ENCODE measurements around the gene SORCS3. TPM values are rescaled to one million over a fixed set of nuclear protein-coding genes. Genes with fewer than 3 reads are reported as not detected.

Gene SORCS3
- total RNA-seq, 1 experiment from 2014 or later, result 0.18 TPM

DNA sequence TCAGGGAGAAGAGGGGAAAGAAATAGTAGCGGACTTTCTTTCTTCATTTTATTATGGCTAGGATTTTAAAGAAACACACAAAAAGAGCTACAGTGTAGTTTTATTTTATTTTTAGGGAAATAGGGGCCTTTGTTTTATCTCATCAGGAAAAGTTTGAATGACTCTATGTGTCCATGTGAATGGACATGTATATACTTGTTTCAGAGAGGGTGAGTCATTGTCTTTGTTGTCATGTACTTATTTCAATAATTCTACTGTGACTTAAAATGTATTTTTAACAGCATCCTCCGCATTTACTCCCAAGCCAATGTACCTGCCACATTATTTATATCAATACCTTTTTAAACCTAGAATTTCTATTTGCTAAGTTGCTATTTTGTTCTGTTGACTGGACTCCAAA, 569.5 kb downstream of the SORCS3 start:
- ChIA-PET POLR2A (no interaction called here), CTCF (no interaction called here)
- H3K4me1 Mint-ChIP-seq (ENCODE audit: low read depth, unreplicated experiment), result no peaks in the 10 kb centered on the region
- TF ChIP-seq, protein P1, sequence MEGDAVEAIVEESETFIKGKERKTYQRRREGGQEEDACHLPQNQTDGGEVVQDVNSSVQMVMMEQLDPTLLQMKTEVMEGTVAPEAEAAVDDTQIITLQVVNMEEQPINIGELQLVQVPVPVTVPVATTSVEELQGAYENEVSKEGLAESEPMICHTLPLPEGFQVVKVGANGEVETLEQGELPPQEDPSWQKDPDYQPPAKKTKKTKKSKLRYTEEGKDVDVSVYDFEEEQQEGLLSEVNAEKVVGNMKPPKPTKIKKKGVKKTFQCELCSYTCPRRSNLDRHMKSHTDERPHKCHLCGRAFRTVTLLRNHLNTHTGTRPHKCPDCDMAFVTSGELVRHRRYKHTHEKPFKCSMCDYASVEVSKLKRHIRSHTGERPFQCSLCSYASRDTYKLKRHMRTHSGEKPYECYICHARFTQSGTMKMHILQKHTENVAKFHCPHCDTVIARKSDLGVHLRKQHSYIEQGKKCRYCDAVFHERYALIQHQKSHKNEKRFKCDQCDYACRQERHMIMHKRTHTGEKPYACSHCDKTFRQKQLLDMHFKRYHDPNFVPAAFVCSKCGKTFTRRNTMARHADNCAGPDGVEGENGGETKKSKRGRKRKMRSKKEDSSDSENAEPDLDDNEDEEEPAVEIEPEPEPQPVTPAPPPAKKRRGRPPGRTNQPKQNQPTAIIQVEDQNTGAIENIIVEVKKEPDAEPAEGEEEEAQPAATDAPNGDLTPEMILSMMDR (IDR thresholded peaks at IDR 0.05; ENCODE audit: insufficient read depth in 1 of 2, low read depth in 1 of 2, low read length in 1 of 2, severe bottlenecking in 1 of 2, unreplicated experiment in 1 of 2), result no peak
- intact Hi-C loops (cut with micrococcal nuclease; ENCODE audit: unreplicated experiment), result no loop called here
- Histone ChIP-seq H3K4me3 (ENCODE audit: low read depth, low read length) (no peak overlapping the region), H3K27me3 (replicated peaks; ENCODE audit: control insufficient read depth, insufficient read depth, low read length) (no peaks in the 10 kb centered on the region), H3K4me1 (no peaks in the 10 kb centered on the region), H3K9me3 (no peaks in the 10 kb centered on the region), H3K36me3 (ENCODE audit: control insufficient read depth, insufficient read depth, low read length) (no peaks in the 10 kb centered on the region)
- no peak overlapping the region for H3K4me3 Mint-ChIP-seq (ENCODE audit: unreplicated experiment)
- DNase-seq, result no peak
- H3K9me3 Mint-ChIP-seq (ENCODE audit: unreplicated experiment), result no peaks in the 10 kb centered on the region
- no peaks in the 10 kb centered on the region for H3K27me3 Mint-ChIP-seq (ENCODE audit: insufficient read depth, unreplicated experiment)
- no peak overlapping the region for H3K27ac Mint-ChIP-seq (ENCODE audit: unreplicated experiment)
- H3K36me3 Mint-ChIP-seq (ENCODE audit: insufficient read depth, unreplicated experiment), result no peaks in the 10 kb centered on the region
- BruUV-seq (replicated peaks), result no TSS peak

DNA sequence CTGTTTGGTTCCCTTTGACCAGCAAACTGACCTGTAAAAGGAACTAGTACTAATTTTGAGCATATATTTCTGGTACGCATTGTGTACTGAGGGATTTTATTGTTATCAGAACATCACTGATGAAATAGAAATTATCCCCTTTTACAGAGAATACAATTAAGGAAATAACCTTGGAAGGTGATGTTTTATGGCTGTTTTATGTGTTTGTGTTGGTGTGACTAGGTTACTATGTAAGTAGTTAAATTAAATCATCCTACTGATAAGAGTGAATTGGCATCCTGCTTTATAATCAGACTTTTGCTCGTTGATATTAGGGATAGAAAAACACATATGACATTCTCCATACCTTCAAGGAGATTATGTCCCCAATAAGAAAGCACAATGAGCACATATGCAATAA, 596.6 kb downstream of the SORCS3 start:
- Mint-ChIP-seq H3K4me1 (ENCODE audit: low read depth, unreplicated experiment) (no peaks in the 10 kb centered on the region), H3K4me3 (ENCODE audit: unreplicated experiment) (no peak overlapping the region), H3K27ac (ENCODE audit: unreplicated experiment) (no peak overlapping the region), H3K9me3 (ENCODE audit: unreplicated experiment) (peaks cover 20% of the 10 kb centered on the region), H3K27me3 (ENCODE audit: insufficient read depth, unreplicated experiment) (no peaks in the 10 kb centered on the region), H3K36me3 (ENCODE audit: insufficient read depth, unreplicated experiment) (no peaks in the 10 kb centered on the region)
- Histone ChIP-seq H3K27me3 (replicated peaks; ENCODE audit: control insufficient read depth, insufficient read depth, low read length) (no peaks in the 10 kb centered on the region), H3K36me3 (ENCODE audit: control insufficient read depth, insufficient read depth, low read length) (no peaks in the 10 kb centered on the region), H3K4me1 (no peaks in the 10 kb centered on the region), H3K9me3 (peaks cover 10% of the 10 kb centered on the region; the same call in 1 of the 2 replicates), H3K4me3 (ENCODE audit: low read depth, low read length) (no peak overlapping the region)
- no TSS peak for BruUV-seq (replicated peaks)
- ChIA-PET CTCF (no interaction called here), POLR2A (no interaction called here)
- DNase-seq, result no peak
- intact Hi-C loops (cut with micrococcal nuclease; ENCODE audit: unreplicated experiment), result no loop called here
- TF ChIP-seq, protein P1 (IDR thresholded peaks at IDR 0.05; ENCODE audit: insufficient read depth in 1 of 2, low read depth in 1 of 2, low read length in 1 of 2, severe bottlenecking in 1 of 2, unreplicated experiment in 1 of 2), result no peak

DNA sequence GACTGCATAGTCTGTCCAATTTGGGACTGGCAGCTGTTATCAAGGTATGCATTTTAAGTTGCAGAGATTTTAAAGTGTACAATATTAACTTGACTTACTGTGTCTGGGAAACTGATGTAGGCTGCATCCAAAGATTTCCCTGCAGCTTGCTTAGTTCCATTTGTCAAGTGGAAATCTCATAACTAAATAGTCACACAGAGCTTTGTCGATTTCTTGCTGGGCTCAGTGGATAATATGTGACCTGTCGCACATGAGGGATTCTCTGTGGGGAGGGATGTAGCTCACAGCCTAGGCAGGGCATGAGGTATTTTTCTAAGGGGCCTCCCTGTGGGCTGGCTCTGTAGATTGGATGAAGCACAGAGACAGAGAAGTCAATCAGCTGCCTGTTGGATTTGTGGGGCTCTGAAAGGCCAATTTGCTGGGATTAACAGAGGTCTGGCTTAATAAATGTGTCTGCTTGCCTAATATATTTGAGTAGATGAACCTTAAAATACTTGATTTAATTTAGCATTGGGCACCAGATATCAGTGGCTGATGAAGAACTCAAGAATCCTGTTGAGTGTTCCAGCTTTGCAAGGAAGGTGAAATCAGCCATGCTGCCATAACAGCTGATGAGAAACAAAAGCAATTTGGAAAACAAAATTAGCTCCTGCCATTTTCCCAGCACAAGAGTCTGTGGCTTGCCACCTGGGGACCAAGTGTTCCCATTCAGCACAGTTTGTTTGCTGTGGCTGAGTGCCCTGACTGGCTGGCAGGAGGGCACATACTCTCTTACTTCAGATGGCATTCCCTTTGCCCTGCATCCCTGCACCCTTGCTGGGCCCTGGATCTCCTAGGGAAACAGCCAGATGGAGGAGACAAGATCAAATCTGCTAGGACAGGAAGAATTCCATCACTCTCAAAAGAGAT, 598.5 kb downstream of the SORCS3 start:
- POLR2A ChIA-PET, result no interaction called here
- TF ChIP-seq, protein P1 (IDR thresholded peaks at IDR 0.05; ENCODE audit: insufficient read depth in 1 of 2, low read depth in 1 of 2, low read length in 1 of 2, severe bottlenecking in 1 of 2, unreplicated experiment in 1 of 2), result no peak
- BruUV-seq (replicated peaks), result no TSS peak
- no peak for DNase-seq
- CTCF ChIA-PET, result no interaction called here
- H3K27me3 Mint-ChIP-seq (ENCODE audit: insufficient read depth, unreplicated experiment), result no peaks in the 10 kb centered on the region
- no peaks in the 10 kb centered on the region for H3K36me3 Mint-ChIP-seq (ENCODE audit: insufficient read depth, unreplicated experiment)
- H3K9me3 ChIP-seq, result no peaks in the 10 kb centered on the region; the same call in 1 of the 2 replicates
- no peaks in the 10 kb centered on the region for H3K4me1 ChIP-seq
- H3K27ac Mint-ChIP-seq (ENCODE audit: unreplicated experiment), result no peak overlapping the region
- H3K4me1 Mint-ChIP-seq (ENCODE audit: low read depth, unreplicated experiment), result no peaks in the 10 kb centered on the region
- intact Hi-C loops (cut with micrococcal nuclease; ENCODE audit: unreplicated experiment), result no loop called here
- no peaks in the 10 kb centered on the region for H3K36me3 ChIP-seq (ENCODE audit: control insufficient read depth, insufficient read depth, low read length)
- no peak overlapping the region for H3K4me3 ChIP-seq (ENCODE audit: low read depth, low read length)
- no peaks in the 10 kb centered on the region for H3K27me3 ChIP-seq (replicated peaks; ENCODE audit: control insufficient read depth, insufficient read depth, low read length)
- peaks cover 8% of the 10 kb centered on the region for H3K9me3 Mint-ChIP-seq (ENCODE audit: unreplicated experiment)
- no peak overlapping the region for H3K4me3 Mint-ChIP-seq (ENCODE audit: unreplicated experiment)

Measured in Caco-2 (cell line).